Lung (tissue), 12 donors: ENCODE data around the gene ADK. TPM values are rescaled to one million over a fixed set of nuclear protein-coding genes. Genes with fewer than 3 reads are reported as not detected.
A peak's percentile ranks its signal among the peaks of the same experiment; 100 is the strongest.

Experiments
- ATAC-seq: fragments of 200-7000 bp; cut with Tn5 transposase; one replicate; pipeline ENCODE4 v1.9.1; 2020; ENCODE audit warnings: moderate number of reproducible peaks; ENCODE audit not compliant: insufficient read depth, low FRiP score
- DNase-seq, 3 donors: peaks; one replicate each; pipeline ENCODE4 v3.0.0-alpha.2; 2013 to 2017
- H3K27ac ChIP-seq, 2 donors: one replicate each; pipeline ENCODE4 v1.5.1; 2013; ENCODE audit warnings: mild to moderate bottlenecking in 2 of 2, moderate library complexity in 2 of 2, control low read depth in 1 of 2, inconsistent platforms in 1 of 2, low read depth in 1 of 2, low read length in 1 of 2
- H3K27me3 ChIP-seq, 3 donors: one replicate each; pipeline ENCODE4 v1.5.1; 2013; ENCODE audit warnings: low read length in 2 of 3; ENCODE audit not compliant: control insufficient read depth in 3 of 3, insufficient read depth in 3 of 3
- H3K36me3 ChIP-seq, 4 donors: one replicate each; pipeline ENCODE4 v1.5.1; 2013; ENCODE audit warnings: low read length in 4 of 4, mild to moderate bottlenecking in 1 of 4, moderate library complexity in 1 of 4; ENCODE audit not compliant: control insufficient read depth in 4 of 4, insufficient read depth in 4 of 4
- H3K4me1 ChIP-seq, 5 donors: one replicate each; pipeline ENCODE4 v1.5.1; 2013; ENCODE audit warnings: low read length in 5 of 5, mild to moderate bottlenecking in 2 of 5, moderate library complexity in 1 of 5; ENCODE audit not compliant: control insufficient read depth in 5 of 5, insufficient read depth in 5 of 5
- H3K4me3 ChIP-seq: one replicate; pipeline ENCODE4 v1.5.1; 2013; ENCODE audit warnings: mild to moderate bottlenecking, control low read depth, moderate library complexity
- H3K9ac ChIP-seq, 2 donors: one replicate each; pipeline ENCODE4 v1.5.1; 2013; ENCODE audit warnings: low read length in 2 of 2, control low read depth in 1 of 2; ENCODE audit not compliant: insufficient read depth in 1 of 2
- H3K9me3 ChIP-seq, 4 donors: one replicate each; pipeline ENCODE4 v1.5.1; 2013; ENCODE audit warnings: low read length in 3 of 4, mild to moderate bottlenecking in 1 of 4, moderate library complexity in 1 of 4; ENCODE audit not compliant: control insufficient read depth in 4 of 4, insufficient read depth in 3 of 4
- CTCF ChIP-seq: IDR thresholded peaks from 2 replicates; pipeline ENCODE4 v1.5.1; 2012; ENCODE audit warnings: mild to moderate bottlenecking; ENCODE audit errors: control extremely low read depth, extremely low read depth
- WGBS, 2 donors: extraction: QIAGEN DNeasy Blood & Tissue Kit; methylation state at CpG; one replicate each; pipeline ENCODE4 v1.1.7; 2013; 5-methylcytosine and 5-hydroxymethylcytosine counted together
- polyA plus RNA-seq, 2 donors: library from polyadenylated mRNA; stranded (reverse); fragments of 200-250 nt; gene quantifications; one replicate each; pipeline ENCODE4 v1.2.1, GENCODE V29; 2013
- total RNA-seq, 2 donors: library from RNA; depleted of rRNA in 1 of 2; stranded (reverse); fragments of >200 nt in 1 of 2; gene quantifications; one replicate each; pipeline ENCODE4 v1.2.1, GENCODE V29; 2014 to 2021
- donor health status: control.
- donor health status: control.
- donor health status: Bipolar disorder and iron deficiency.
- donor health status: healthy.
- donor health status: DM: yes; HTN: yes; CAD: no.

Gene ADK
- total and polyA plus RNA-seq, 4 donors: 31.6 to 82.3 (median 42.9) TPM

- ATAC-seq: peak; percentile 3
- Histone ChIP-seq H3K27ac (peak overlapping the region; percentile 88), H3K36me3 (no peaks in the 10 kb centered on the region), H3K27me3 (no peaks in the 10 kb centered on the region), H3K9me3 (no peaks in the 10 kb centered on the region), H3K9ac (peak overlapping the region; percentile 89 to 97), H3K4me3 (peak overlapping the region; percentile 67), H3K4me1 (peaks cover 0 to 18% (median 0%) of the 10 kb centered on the region in 5 donors)
- DNase-seq: no peak
- no peak for TF ChIP-seq CTCF
- 29 to 34% methylated on average over 10 of the region's 10 CpGs for WGBS, 2 donors
Measured at GRCh38 chr10:74175510-74176379, 24.7 kb downstream of the ADK start.

GRCh38 chr10:74176380-74177139, 25.5 kb downstream of the ADK start:
- peak; percentile 92 to 93 (median 93) for DNase-seq
- Histone ChIP-seq H3K36me3 (no peaks in the 10 kb centered on the region), H3K27ac (peak overlapping the region; percentile 88), H3K9ac (peak overlapping the region; percentile 89 to 97), H3K9me3 (no peaks in the 10 kb centered on the region), H3K4me1 (peaks cover 0 to 18% (median 0%) of the 10 kb centered on the region in 5 donors), H3K27me3 (no peaks in the 10 kb centered on the region), H3K4me3 (peak overlapping the region; percentile 67)
- WGBS, 2 donors: 0 to 1% methylated on average over 59 to 72 of the region's 72 CpGs
- no peak for TF ChIP-seq CTCF
- ATAC-seq: peak; percentile 97

- peak in 2 of 3 donors; percentile 35 to 53 for DNase-seq
- 11 to 13% methylated on average over 13 of the region's 13 CpGs for WGBS, 2 donors
- H3K9me3 ChIP-seq: no peaks in the 10 kb centered on the region
- H3K27me3 ChIP-seq: no peaks in the 10 kb centered on the region
- H3K9ac ChIP-seq: peak overlapping the region; percentile 89 to 97
- ATAC-seq: peak; percentile 22
- peak overlapping the region; percentile 88 for H3K27ac ChIP-seq
- H3K36me3 ChIP-seq: no peaks in the 10 kb centered on the region
- peak overlapping the region; percentile 67 for H3K4me3 ChIP-seq
- peaks cover 0 to 18% (median 0%) of the 10 kb centered on the region in 5 donors for H3K4me1 ChIP-seq
- TF ChIP-seq CTCF: no peak
Measured at GRCh38 chr10:74177140-74177677, 26.2 kb downstream of the ADK start.
